Adrenal gland (tissue), 5 donors: ENCODE measurements around the gene FEM1B.

ENCODE experiments used
- CTCF ChIP-seq, 6 experiments: fragments of 450-650 bp in 4 of 6; fragments of 200-600 bp in 2 of 6; sonication (generic) in 1 of 6; IDR thresholded peaks; 1 replicate in 5 of 6; 2 replicates in 1 of 6; pipeline versions ENCODE4 v1.5.1 to v1.8.0; 2016 to 2021; ENCODE audit warnings: antibody characterized with exemption in 6 of 6, mild to moderate bottlenecking in 2 of 6, moderate library complexity in 1 of 6
- POLR2A ChIP-seq, 2 donors: fragments of 450-650 bp; IDR thresholded peaks; one replicate each; pipeline ENCODE4 v1.6.1; 2017; ENCODE audit warnings: antibody characterized with exemption in 2 of 2, mild to moderate bottlenecking in 2 of 2, moderate library complexity in 1 of 2
- donor health status: DM: no; HTN: no; CAD: no.

DNA sequence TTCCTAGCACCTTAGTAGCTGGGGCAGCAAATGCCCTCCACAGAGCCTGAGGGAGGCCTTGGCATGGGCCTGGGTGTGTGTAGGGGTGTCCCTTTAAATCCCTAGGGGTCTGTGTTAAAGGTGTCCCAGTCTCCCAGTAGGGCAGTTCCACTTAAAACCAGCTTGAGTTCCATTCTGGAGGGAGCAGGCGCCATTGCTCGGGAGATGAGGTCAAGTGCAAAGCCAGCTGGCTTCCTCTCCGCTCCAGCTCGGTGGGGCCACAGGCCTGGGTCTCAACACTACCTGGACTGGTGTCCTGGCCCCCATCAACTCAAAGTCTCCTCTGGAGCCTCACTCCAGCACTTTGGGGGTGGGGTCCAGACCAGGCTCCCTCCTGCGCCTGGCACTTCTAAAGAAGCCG, 25.2 kb downstream of the FEM1B start:
- no peak for TF ChIP-seq CTCF (IDR thresholded peaks at IDR 0.05)
- TF ChIP-seq POLR2A (IDR thresholded peaks at IDR 0.05), result no peak
